ENCODE results near the gene PABPC1L. TPM values are rescaled to one million over a fixed set of nuclear protein-coding genes. Genes with fewer than 3 reads are reported as not detected.

PABPC1L gene
- total RNA-seq, 1 experiment from 2014 or later: 102 TPM

DNA sequence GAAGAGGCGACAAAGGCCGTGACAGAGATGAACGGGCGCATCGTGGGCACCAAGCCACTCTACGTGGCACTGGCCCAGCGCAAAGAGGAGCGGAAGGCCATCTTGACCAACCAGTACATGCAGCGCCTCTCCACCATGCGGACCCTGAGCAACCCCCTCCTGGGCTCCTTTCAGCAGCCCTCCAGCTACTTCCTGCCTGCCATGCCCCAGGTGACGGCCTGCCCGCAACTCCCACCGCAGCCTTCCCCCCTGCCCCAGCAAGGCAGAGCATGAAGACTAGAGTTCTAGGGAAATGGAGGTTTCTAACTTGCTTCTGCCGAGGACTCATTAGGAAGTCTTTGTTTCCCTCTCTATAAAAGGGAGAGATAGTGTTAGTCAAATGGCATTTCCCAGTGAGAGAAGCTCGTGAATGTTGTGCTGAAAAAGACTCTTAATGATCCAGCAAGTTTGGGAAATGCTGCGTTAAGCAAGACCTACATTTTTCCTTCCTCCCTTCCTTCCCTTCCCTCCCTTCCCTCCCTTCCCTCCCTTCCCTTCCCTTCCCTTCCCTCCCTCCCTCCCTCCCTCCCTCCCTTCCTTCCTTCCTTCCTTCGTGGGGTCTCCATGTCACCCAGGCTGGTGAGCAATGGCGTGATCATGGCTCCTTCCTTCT, 20.8 kb downstream of the PABPC1L start:
- Histone ChIP-seq H3K27ac (ENCODE audit: low read length) (no peak overlapping the region), H3K4me3 (ENCODE audit: low read depth in 2 of 2, low read length in 2 of 2) (no peak overlapping the region), H3K9me3 (ENCODE audit: control insufficient read depth, insufficient read depth, low read depth, low read length) (no peaks in the 10 kb centered on the region), H3K27me3 (ENCODE audit: control insufficient read depth, insufficient read depth, low read length) (no peaks in the 10 kb centered on the region), H3K36me3 (ENCODE audit: control insufficient read depth, insufficient read depth, low read length) (no peaks in the 10 kb centered on the region), H3K4me1 (ENCODE audit: control insufficient read depth, insufficient read depth, low read length) (no peaks in the 10 kb centered on the region)
- CTCF ChIA-PET: no interaction called here
- BruUV-seq (replicated peaks): no TSS peak
- ATAC-seq (no peak), DNase-seq (ENCODE audit: low read depth, low spot score) (no peak)
- intact Hi-C loops (cut with micrococcal nuclease; ENCODE audit: unreplicated experiment) (no loop called here), in situ Hi-C loops (cut with HindIII; ENCODE audit: low pct_unique_long_range_greater_than_20kb, low sequenced_read_pairs) (no loop called here)
- POLR2A ChIA-PET: no interaction called here
- TF ChIP-seq POLR2AphosphoS5 (IDR thresholded peaks at IDR 0.05; ENCODE audit: low read depth, low read length): no peak

DNA sequence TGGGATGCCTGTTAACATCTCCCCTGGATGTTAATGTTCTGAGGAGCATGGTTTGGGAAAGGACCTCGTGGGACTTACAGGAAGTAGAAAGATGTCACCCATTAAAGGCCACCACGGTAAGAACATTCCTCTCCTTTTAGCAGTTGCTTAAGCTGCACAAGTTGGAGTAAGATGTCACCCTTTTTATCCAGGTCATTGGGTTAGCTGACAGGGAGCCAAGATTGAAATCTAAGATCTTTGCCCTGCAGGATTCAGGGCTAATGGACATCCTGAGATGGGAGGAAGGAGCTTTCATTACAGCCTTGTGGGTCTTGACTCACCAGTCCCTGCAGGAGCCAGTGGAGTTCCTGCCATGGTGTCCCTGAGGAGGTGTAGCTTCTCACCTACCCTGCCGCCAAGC, 22.1 kb downstream of the PABPC1L start:
- H3K4me3 ChIP-seq (ENCODE audit: low read depth in 2 of 2, low read length in 2 of 2): no peak overlapping the region
- H3K9me3 ChIP-seq (ENCODE audit: control insufficient read depth, insufficient read depth, low read depth, low read length): no peaks in the 10 kb centered on the region
- H3K27ac ChIP-seq (ENCODE audit: low read length): no peak overlapping the region
- DNase-seq (ENCODE audit: low read depth, low spot score) (no peak), ATAC-seq (no peak)
- in situ Hi-C loops (cut with HindIII; ENCODE audit: low pct_unique_long_range_greater_than_20kb, low sequenced_read_pairs): no loop called here
- no peaks in the 10 kb centered on the region for H3K36me3 ChIP-seq (ENCODE audit: control insufficient read depth, insufficient read depth, low read length)
- H3K4me1 ChIP-seq (ENCODE audit: control insufficient read depth, insufficient read depth, low read length): no peaks in the 10 kb centered on the region
- TF ChIP-seq, protein P1, sequence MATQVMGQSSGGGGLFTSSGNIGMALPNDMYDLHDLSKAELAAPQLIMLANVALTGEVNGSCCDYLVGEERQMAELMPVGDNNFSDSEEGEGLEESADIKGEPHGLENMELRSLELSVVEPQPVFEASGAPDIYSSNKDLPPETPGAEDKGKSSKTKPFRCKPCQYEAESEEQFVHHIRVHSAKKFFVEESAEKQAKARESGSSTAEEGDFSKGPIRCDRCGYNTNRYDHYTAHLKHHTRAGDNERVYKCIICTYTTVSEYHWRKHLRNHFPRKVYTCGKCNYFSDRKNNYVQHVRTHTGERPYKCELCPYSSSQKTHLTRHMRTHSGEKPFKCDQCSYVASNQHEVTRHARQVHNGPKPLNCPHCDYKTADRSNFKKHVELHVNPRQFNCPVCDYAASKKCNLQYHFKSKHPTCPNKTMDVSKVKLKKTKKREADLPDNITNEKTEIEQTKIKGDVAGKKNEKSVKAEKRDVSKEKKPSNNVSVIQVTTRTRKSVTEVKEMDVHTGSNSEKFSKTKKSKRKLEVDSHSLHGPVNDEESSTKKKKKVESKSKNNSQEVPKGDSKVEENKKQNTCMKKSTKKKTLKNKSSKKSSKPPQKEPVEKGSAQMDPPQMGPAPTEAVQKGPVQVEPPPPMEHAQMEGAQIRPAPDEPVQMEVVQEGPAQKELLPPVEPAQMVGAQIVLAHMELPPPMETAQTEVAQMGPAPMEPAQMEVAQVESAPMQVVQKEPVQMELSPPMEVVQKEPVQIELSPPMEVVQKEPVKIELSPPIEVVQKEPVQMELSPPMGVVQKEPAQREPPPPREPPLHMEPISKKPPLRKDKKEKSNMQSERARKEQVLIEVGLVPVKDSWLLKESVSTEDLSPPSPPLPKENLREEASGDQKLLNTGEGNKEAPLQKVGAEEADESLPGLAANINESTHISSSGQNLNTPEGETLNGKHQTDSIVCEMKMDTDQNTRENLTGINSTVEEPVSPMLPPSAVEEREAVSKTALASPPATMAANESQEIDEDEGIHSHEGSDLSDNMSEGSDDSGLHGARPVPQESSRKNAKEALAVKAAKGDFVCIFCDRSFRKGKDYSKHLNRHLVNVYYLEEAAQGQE (IDR thresholded peaks at IDR 0.05; ENCODE audit: insufficient read depth in 1 of 2, low read depth in 2 of 2, low read length in 1 of 2): no peak
- TF ChIP-seq SIN3A (IDR thresholded peaks at IDR 0.05; ENCODE audit: borderline replicate concordance, insufficient read depth, low read depth, low read length) (no peak), TCF7L2 (IDR thresholded peaks at IDR 0.05; ENCODE audit: low read depth, low read length) (no peak)
- TF ChIP-seq, protein P2, sequence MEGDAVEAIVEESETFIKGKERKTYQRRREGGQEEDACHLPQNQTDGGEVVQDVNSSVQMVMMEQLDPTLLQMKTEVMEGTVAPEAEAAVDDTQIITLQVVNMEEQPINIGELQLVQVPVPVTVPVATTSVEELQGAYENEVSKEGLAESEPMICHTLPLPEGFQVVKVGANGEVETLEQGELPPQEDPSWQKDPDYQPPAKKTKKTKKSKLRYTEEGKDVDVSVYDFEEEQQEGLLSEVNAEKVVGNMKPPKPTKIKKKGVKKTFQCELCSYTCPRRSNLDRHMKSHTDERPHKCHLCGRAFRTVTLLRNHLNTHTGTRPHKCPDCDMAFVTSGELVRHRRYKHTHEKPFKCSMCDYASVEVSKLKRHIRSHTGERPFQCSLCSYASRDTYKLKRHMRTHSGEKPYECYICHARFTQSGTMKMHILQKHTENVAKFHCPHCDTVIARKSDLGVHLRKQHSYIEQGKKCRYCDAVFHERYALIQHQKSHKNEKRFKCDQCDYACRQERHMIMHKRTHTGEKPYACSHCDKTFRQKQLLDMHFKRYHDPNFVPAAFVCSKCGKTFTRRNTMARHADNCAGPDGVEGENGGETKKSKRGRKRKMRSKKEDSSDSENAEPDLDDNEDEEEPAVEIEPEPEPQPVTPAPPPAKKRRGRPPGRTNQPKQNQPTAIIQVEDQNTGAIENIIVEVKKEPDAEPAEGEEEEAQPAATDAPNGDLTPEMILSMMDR (IDR thresholded peaks at IDR 0.05): no peak
- CTCF ChIA-PET: no interaction called here
- intact Hi-C loops (cut with micrococcal nuclease; ENCODE audit: unreplicated experiment): no loop called here
- POLR2A ChIA-PET: no interaction called here
- TSS peak; percentile 92 for BruUV-seq (replicated peaks)
- no peaks in the 10 kb centered on the region for H3K27me3 ChIP-seq (ENCODE audit: control insufficient read depth, insufficient read depth, low read length)

DNA sequence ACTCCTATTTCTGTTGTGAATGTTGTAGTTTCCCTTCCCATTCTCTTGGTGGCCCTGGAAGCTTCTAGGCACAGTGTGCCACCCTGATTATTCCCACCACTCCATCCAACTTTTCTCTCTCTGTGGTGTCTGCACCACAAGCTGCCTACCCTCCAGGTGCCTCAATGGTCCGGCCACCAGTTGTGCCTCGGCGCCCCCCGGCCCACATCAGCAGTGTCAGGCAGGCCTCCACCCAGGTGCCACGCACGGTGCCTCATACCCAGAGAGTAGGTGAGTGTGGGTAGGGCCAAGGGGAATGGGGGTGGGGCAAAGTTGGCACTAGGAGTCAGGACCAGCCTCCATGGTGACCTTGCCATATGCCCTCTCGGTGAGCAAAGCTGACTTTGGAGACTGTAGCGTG, 23.1 kb downstream of the PABPC1L start:
- no peaks in the 10 kb centered on the region for H3K4me1 ChIP-seq (ENCODE audit: control insufficient read depth, insufficient read depth, low read length)
- H3K36me3 ChIP-seq (ENCODE audit: control insufficient read depth, insufficient read depth, low read length): no peaks in the 10 kb centered on the region
- H3K27ac ChIP-seq (ENCODE audit: low read length): no peak overlapping the region
- H3K27me3 ChIP-seq (ENCODE audit: control insufficient read depth, insufficient read depth, low read length): no peaks in the 10 kb centered on the region
- no peak overlapping the region for H3K4me3 ChIP-seq (ENCODE audit: low read depth in 2 of 2, low read length in 2 of 2)
- H3K9me3 ChIP-seq (ENCODE audit: control insufficient read depth, insufficient read depth, low read depth, low read length): no peaks in the 10 kb centered on the region
- no peak for TF ChIP-seq TCF7L2 (IDR thresholded peaks at IDR 0.05; ENCODE audit: low read depth, low read length)
- TF ChIP-seq, protein P2 (IDR thresholded peaks at IDR 0.05): no peak
- no peak for TF ChIP-seq POLR2AphosphoS5 (IDR thresholded peaks at IDR 0.05; ENCODE audit: low read depth, low read length)
- TF ChIP-seq, protein P1 (IDR thresholded peaks at IDR 0.05; ENCODE audit: insufficient read depth in 1 of 2, low read depth in 2 of 2, low read length in 1 of 2): no peak
- TF ChIP-seq SIN3A (IDR thresholded peaks at IDR 0.05; ENCODE audit: borderline replicate concordance, insufficient read depth, low read depth, low read length): no peak
- no peak for ATAC-seq
- DNase-seq (ENCODE audit: low read depth, low spot score): no peak
- ChIA-PET CTCF (interaction anchor here (0.5 kb wide), 1 partner anchor 1744 kb away, joined by 4 read pairs; no protein-coding TSS in a partner anchor), POLR2A (no interaction called here)
- BruUV-seq (replicated peaks): no TSS peak
- intact Hi-C loops (cut with micrococcal nuclease; ENCODE audit: unreplicated experiment) (no loop called here), in situ Hi-C loops (cut with HindIII; ENCODE audit: low pct_unique_long_range_greater_than_20kb, low sequenced_read_pairs) (no loop called here)

Data from Panc1 (cell line).